ENCODE data around the gene PRKG1.
"Not testable (repeated sequence)": the region's sequence is repeated elsewhere in the genome, so short reads cannot be mapped to it uniquely, and the experiment has no call there.

Gene PRKG1

GRCh38 chr10:51672039-51672535 is 597.8 kb downstream of the PRKG1 start:
- DNase-seq, result no peak

GRCh38 chr10:51675088-51675487 is 600.8 kb downstream of the PRKG1 start:
- no peak for DNase-seq

GRCh38 chr10:51679841-51680240 is 605.6 kb downstream of the PRKG1 start:
- no peak for DNase-seq

GRCh38 chr10:51683031-51683691 is 608.9 kb downstream of the PRKG1 start:
- DNase-seq, result no peak

- DNase-seq, result no peak
Observed at GRCh38 chr10:51685768-51686167, 611.5 kb downstream of the PRKG1 start.

GRCh38 chr10:51687296-51687695 is 613.0 kb downstream of the PRKG1 start:
- no peak for DNase-seq

GRCh38 chr10:51688826-51689225 is 614.5 kb downstream of the PRKG1 start:
- DNase-seq, result not testable (repeated sequence)

GRCh38 chr10:51689536-51689935 is 615.2 kb downstream of the PRKG1 start:
- no peak for DNase-seq

GRCh38 chr10:51691135-51691534 is 616.8 kb downstream of the PRKG1 start:
- DNase-seq, result no peak

- no peak for DNase-seq
Observed at GRCh38 chr10:51694086-51694768, 619.9 kb downstream of the PRKG1 start.

GRCh38 chr10:51696251-51696650 is 622.0 kb downstream of the PRKG1 start:
- DNase-seq, result no peak

GRCh38 chr10:51698473-51699063 is 624.3 kb downstream of the PRKG1 start:
- no peak for DNase-seq

GRCh38 chr10:51699145-51699474 is 624.8 kb downstream of the PRKG1 start:
- DNase-seq, result peak in 2 of 3 donors; percentile 74 to 76

- peak; percentile 95 to 97 (median 96) for DNase-seq
Observed at GRCh38 chr10:51699475-51700227, 625.4 kb downstream of the PRKG1 start, which contains the start of gene CSTF2T. Gene CSTF2T, minus strand, starts transcription at chr10:51699595. Its CDS starts 46 bp downstream, at chr10:51699549.

GRCh38 chr10:51700228-51700817 is 626.0 kb downstream of the PRKG1 start:
- DNase-seq, result peak in 2 of 3 donors; percentile 6 to 9

- DNase-seq, result no peak
Observed at GRCh38 chr10:51705774-51706173, 631.5 kb downstream of the PRKG1 start.

GRCh38 chr10:51706225-51706624 is 631.9 kb downstream of the PRKG1 start:
- no peak for DNase-seq

GRCh38 chr10:51707392-51707791 is 633.1 kb downstream of the PRKG1 start:
- no peak for DNase-seq

GRCh38 chr10:51707821-51708424 is 633.6 kb downstream of the PRKG1 start:
- no peak for DNase-seq

- DNase-seq, result no peak
Observed at GRCh38 chr10:51708609-51709008, 634.3 kb downstream of the PRKG1 start.

GRCh38 chr10:51709324-51709972 is 635.2 kb downstream of the PRKG1 start:
- DNase-seq, result no peak

- DNase-seq, result no peak
Observed at GRCh38 chr10:51711519-51711891, 637.2 kb downstream of the PRKG1 start.
